Endothelial cell (in vitro differentiated cells): Measurements from ENCODE around the gene BCAS1. TPM values are rescaled to one million over a fixed set of nuclear protein-coding genes. Genes with fewer than 3 reads are reported as not detected.

Source experiments
- DNase-seq: peaks from one replicate; pipeline ENCODE4 v3.0.0; 2021; ENCODE audit warnings: low spot score
- H3K27ac Mint-ChIP-seq: one replicate; pipeline ENCODE4 v1.8.0; 2021; ENCODE audit warnings: mixed read lengths, inconsistent platforms; ENCODE audit not compliant: unreplicated experiment
- H3K27me3 Mint-ChIP-seq: one replicate; pipeline ENCODE4 v1.8.0; 2021; ENCODE audit warnings: mild to moderate bottlenecking, moderate library complexity, mixed read lengths, inconsistent platforms; ENCODE audit not compliant: unreplicated experiment
- H3K36me3 Mint-ChIP-seq: one replicate; pipeline ENCODE4 v1.8.0; 2021; ENCODE audit warnings: mild to moderate bottlenecking, low read depth, mixed read lengths, inconsistent platforms; ENCODE audit not compliant: unreplicated experiment
- H3K4me1 Mint-ChIP-seq: one replicate; pipeline ENCODE4 v1.8.0; 2021; ENCODE audit warnings: mild to moderate bottlenecking, mixed read lengths, inconsistent platforms; ENCODE audit not compliant: unreplicated experiment
- H3K4me3 Mint-ChIP-seq: one replicate; pipeline ENCODE4 v1.8.0; 2021; ENCODE audit warnings: mild to moderate bottlenecking, mixed read lengths, inconsistent platforms; ENCODE audit not compliant: unreplicated experiment
- H3K9me3 Mint-ChIP-seq: one replicate; pipeline ENCODE4 v1.8.0; 2021; ENCODE audit warnings: mixed read lengths, inconsistent platforms; ENCODE audit not compliant: unreplicated experiment
- CTCF ChIP-seq: fragments of 200-600 bp; sonication (generic); IDR thresholded peaks from one replicate; pipeline ENCODE4 v1.5.0; 2021; ENCODE audit warnings: antibody characterized with exemption; ENCODE audit not compliant: unreplicated experiment
- total RNA-seq: library from RNA; stranded (reverse); fragmentation: NEBNext Ultra II Directional; extraction: Animal tissue kit (Norgen Biotek cat#: 25700); gene quantifications from one replicate; pipeline ENCODE4 v1.2.1, GENCODE V29; 2021; ENCODE audit not compliant: unreplicated experiment

BCAS1 gene
- total RNA-seq, 1 donor from 2014 or later = 0.05 TPM

GRCh38 chr20:54041336-54041735 lies 29.1 kb downstream of the BCAS1 start:
- Mint-ChIP-seq H3K4me3 (no peak overlapping the region), H3K27me3 (no peaks in the 10 kb centered on the region), H3K27ac (no peak overlapping the region), H3K9me3 (no peaks in the 10 kb centered on the region), H3K36me3 (no peaks in the 10 kb centered on the region), H3K4me1 (no peaks in the 10 kb centered on the region)
- no peak for TF ChIP-seq CTCF
- no peak for DNase-seq

- Mint-ChIP-seq H3K27me3 (no peaks in the 10 kb centered on the region), H3K36me3 (no peaks in the 10 kb centered on the region), H3K4me3 (no peak overlapping the region), H3K4me1 (no peaks in the 10 kb centered on the region), H3K27ac (no peak overlapping the region), H3K9me3 (no peaks in the 10 kb centered on the region)
- DNase-seq = no peak
- no peak for TF ChIP-seq CTCF
Measured at GRCh38 chr20:54040531-54040930, 29.9 kb downstream of the BCAS1 start.

GRCh38 chr20:54038961-54039360 lies 31.4 kb downstream of the BCAS1 start:
- H3K27me3 Mint-ChIP-seq = no peaks in the 10 kb centered on the region
- H3K4me1 Mint-ChIP-seq = no peaks in the 10 kb centered on the region
- H3K36me3 Mint-ChIP-seq = no peaks in the 10 kb centered on the region
- H3K27ac Mint-ChIP-seq = no peak overlapping the region
- no peak for TF ChIP-seq CTCF
- no peak for DNase-seq
- H3K4me3 Mint-ChIP-seq = no peak overlapping the region
- H3K9me3 Mint-ChIP-seq = no peaks in the 10 kb centered on the region

- no peaks in the 10 kb centered on the region for H3K4me1 Mint-ChIP-seq
- no peak overlapping the region for H3K4me3 Mint-ChIP-seq
- DNase-seq = no peak
- H3K36me3 Mint-ChIP-seq = no peaks in the 10 kb centered on the region
- H3K27ac Mint-ChIP-seq = no peak overlapping the region
- no peaks in the 10 kb centered on the region for H3K27me3 Mint-ChIP-seq
- no peak for TF ChIP-seq CTCF
- no peaks in the 10 kb centered on the region for H3K9me3 Mint-ChIP-seq
Measured at GRCh38 chr20:54037525-54037924, 32.9 kb downstream of the BCAS1 start.

GRCh38 chr20:54029643-54030042 lies 40.8 kb downstream of the BCAS1 start:
- no peaks in the 10 kb centered on the region for H3K36me3 Mint-ChIP-seq
- H3K4me3 Mint-ChIP-seq = no peak overlapping the region
- H3K9me3 Mint-ChIP-seq = no peaks in the 10 kb centered on the region
- H3K27ac Mint-ChIP-seq = no peak overlapping the region
- H3K27me3 Mint-ChIP-seq = no peaks in the 10 kb centered on the region
- no peak for TF ChIP-seq CTCF
- DNase-seq = no peak
- no peaks in the 10 kb centered on the region for H3K4me1 Mint-ChIP-seq
